GM18517 (cell line): ENCODE results near the gene RELA.
A peak's percentile ranks its signal among the peaks of the same experiment; 100 is the strongest.
"Not testable (repeated sequence)": the region's sequence is repeated elsewhere in the genome, so short reads cannot be mapped to it uniquely, and the experiment has no call there.

Experiments
- ATAC-seq: cut with Tn5 transposase; IDR thresholded peaks from one replicate; pipeline ENCODE4 v1.9.1; 2021; ENCODE audit warnings: mild to moderate bottlenecking, moderate library complexity; ENCODE audit not compliant: unreplicated experiment

Gene RELA

DNA sequence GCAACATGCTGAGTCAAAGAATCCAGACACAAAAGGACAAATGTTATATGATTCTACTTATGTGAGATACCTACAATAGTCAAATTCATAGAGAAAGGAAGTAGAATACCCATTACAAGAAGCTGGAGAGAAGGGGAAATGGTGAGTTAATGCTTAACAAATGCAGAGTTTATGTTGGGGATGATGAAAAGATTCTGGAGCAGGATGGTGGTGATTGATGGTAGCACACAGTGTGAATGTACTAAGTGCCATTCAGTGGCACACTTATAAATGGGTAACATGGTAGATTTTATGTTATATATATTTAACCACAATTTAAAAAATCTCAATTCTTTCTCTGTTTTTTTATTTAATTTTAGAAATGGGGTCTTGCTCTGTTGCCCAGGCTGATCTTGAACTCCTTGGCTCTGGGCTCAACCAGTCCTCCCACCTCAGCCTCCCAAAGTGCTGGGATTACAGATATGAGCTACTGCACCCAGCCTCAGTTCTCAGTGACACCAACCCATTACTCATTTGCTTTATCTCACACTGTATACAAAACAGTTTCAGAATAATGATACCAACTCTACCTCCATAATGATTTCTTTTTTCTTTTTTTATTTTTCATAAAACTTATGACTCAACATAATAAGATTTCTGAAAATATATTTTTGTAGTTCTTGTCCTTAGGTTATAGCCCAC lies 9.6 kb upstream of the RELA start:
- no peak for ATAC-seq

DNA sequence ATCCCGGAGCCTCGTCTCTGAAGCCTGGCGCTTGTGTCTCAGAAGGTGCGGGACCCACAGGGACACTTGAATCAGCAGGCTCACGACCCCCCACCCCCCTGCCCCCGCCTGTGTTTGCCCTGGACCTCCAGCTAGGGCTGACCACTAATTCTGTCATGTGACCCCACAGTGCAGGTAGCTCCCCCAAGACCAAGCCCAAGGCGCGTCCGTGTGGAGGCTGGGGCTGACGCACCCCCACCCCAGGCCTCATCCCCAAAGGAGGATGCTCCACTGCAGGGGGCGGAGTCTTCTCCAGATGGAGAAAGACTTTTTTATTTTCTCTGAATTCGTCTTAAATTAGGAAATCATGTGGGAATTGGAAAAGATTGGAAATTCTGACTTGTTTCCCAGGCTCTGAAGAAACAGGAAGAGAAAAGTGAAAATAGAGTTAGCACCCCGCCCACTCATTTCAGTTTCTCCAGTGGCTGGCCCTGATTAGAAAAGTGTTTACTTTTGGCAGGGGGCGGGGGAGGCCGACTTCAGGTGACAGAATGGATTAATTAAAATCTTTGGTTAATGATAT lies 1.0 kb upstream of the RELA start:
- ATAC-seq, result no peak

DNA sequence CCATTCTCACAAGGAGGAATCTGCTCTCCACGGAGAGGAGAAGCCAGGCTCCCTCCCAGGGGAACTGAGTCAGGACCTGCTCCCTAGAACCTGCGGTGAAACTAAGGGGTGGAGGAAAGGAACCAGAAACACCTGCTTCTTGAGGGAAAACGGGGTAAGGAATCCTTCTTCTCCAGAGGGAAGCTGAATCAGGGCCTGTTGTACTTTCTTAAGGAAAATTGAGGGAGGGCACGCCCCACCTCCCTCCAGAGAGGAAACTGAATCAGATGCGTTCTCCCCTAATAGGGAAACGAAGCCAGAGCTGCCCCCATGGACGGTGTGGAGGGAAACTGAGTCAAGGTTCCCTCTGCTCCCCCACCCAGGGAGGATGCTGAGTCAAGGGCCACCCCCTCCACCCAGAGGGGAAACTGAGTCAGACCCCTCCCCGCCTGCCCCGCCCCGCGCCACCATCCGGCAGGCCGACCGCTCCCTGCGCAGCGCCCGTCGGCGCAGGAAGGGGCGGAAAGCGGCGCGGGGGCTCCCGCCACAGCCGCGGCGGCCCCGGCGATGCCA lies 393 bp downstream of the RELA start:
- peak; percentile 15 for ATAC-seq

DNA sequence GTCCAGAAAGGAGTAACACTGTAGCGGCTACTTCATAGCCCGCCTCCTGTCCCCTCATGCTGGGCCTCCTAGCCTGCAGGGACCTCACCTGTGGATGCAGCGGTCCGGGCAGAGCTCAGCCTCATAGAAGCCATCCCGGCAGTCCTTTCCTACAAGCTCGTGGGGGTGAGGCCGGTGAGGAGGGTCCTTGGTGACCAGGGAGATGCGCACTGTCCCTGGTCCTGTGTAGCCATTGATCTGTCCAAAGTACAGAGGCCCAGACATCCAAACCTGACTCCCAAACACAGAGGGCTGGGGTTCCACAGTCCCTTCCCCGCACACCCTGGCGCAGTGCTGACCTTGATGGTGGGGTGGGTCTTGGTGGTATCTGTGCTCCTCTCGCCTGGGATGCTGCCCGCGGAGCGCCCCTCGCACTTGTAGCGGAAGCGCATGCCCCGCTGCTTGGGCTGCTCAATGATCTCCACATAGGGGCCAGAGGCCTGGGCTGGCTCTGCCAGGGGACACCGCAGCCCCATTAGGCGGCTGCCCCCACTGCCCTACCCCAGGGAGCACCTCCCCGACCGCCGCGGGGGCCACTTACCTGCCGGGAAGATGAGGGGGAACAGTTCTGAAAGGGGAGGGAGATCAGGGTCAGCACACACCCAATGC lies 993 bp downstream of the RELA start:
- ATAC-seq, result no peak

DNA sequence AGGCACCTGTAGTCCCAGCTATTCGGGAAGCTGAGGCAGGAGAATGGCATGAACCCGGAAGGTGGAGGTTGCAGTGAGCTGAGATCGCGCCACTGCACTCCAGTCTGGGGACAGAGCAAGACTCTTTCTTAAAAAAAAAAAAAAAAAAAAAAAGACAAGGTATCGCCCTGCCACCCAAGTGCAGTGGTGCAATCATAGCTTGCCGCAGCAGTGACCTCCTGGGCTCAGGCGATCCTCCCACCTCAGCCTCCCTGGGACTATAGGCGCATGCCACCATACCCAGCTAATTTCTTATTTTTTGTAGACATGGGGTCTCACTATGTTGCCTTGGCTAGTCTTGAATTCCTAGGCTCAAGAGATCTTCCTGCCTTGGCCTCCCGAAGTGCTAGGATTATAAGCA lies 1.8 kb downstream of the RELA start:
- not testable (repeated sequence) for ATAC-seq

DNA sequence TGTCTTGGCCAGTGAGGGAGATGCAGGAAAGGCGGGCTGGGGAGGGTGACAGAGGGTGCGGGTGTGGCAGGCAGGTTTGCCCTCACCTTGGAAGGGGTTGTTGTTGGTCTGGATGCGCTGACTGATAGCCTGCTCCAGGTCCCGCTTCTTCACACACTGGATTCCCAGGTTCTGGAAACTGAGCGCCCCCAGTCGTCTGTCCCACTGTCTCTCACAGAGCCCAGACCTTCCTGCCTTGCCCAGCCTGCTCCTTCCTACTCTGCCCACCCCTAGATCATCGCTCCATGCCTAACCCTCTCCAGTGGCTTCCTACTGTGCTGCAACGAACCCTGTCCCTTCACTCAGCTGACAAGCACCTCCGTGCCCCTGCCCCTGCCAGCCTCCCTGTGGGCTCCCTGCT lies 2.7 kb downstream of the RELA start:
- ATAC-seq, result no peak

DNA sequence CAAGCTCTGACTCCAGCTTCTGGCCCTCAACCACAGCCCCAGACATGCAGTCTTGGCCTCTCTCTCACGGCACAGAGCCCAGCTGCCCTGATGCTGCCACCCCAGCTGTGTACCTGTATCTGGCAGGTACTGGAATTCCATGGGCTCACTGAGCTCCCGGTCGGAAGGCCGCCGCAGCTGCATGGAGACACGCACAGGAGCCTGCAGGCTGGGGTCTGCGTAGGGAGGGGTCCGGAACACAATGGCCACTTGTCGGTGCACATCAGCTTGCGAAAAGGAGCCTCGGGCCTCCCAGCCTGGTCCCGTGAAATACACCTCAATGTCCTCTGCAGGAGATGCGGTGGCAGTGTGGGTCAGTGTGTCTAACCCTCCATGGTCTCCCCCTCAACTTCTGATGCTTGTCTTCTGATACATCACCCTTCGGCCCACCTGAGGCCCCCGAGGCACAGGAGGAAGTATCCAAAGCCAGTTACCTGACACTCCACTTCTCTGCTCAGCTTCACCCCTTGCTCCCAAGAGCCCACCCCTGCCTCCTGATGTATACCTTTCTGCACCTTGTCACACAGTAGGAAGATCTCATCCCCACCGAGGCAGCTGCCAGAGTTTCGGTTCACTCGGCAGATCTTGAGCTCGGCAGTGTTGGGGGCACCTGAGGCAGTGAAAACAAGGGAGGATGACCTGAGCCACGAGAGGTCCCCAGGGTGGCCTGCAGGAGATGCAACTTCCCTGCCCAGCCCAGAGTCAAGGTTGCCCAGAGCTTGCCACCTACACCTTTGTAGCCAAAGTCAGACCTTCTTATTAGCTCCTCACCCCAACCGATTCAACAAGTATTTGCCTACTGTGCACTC lies 4.3 kb downstream of the RELA start:
- no peak for ATAC-seq

DNA sequence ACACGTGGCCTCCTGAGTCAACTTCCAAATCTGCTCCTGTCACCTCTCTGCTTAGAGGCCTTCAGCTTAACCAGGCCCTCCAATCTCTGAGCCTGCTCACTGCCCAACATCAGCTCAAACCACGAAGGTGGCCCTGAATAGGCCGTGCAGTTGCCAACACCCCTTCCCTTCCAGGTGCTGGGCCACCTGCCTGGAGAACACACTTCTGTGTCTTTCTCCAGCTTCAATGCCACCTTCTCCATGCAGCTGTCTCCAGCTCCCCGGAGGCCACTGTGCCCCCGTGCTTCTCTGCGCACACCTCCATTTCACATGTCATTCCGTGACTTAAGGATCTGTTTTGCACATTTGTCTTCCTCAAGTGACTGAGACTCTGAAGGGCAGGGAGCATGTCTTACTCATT lies 5.3 kb downstream of the RELA start:
- ATAC-seq, result no peak

DNA sequence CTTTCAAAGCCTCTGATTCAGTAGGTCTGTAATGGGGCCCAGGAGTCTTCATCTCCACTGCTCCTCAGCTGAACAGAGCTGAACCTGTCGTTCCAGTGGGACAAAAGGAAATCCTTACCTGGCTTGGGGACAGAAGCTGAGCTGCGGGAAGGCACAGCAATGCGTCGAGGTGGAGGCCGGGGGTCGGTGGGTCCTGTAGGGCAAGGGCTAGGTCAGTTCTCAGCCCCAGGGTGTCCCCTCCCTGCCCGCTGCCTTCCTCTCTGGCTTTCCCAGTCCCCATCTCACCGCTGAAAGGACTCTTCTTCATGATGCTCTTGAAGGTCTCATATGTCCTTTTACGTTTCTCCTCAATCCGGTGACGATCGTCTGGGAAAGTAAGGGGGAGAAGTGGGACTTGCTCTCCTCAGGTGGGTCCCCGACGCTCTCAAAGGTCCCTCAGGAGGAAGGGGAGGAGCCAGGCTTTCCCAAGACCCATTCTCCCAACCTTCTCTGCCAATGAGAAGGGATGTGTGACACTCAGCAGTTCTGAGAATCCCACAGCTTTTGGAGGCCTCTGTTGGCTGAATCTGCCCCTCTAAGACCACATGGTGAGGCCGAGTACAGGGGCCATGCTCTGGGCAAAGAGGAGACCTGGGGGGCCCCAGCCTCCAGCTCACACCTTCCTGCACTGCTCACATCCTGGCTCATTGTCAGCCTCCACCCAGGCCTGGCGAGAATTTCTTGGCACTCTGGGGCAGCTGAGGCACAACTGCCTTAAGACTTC lies 7.0 kb downstream of the RELA start:
- no peak for ATAC-seq

DNA sequence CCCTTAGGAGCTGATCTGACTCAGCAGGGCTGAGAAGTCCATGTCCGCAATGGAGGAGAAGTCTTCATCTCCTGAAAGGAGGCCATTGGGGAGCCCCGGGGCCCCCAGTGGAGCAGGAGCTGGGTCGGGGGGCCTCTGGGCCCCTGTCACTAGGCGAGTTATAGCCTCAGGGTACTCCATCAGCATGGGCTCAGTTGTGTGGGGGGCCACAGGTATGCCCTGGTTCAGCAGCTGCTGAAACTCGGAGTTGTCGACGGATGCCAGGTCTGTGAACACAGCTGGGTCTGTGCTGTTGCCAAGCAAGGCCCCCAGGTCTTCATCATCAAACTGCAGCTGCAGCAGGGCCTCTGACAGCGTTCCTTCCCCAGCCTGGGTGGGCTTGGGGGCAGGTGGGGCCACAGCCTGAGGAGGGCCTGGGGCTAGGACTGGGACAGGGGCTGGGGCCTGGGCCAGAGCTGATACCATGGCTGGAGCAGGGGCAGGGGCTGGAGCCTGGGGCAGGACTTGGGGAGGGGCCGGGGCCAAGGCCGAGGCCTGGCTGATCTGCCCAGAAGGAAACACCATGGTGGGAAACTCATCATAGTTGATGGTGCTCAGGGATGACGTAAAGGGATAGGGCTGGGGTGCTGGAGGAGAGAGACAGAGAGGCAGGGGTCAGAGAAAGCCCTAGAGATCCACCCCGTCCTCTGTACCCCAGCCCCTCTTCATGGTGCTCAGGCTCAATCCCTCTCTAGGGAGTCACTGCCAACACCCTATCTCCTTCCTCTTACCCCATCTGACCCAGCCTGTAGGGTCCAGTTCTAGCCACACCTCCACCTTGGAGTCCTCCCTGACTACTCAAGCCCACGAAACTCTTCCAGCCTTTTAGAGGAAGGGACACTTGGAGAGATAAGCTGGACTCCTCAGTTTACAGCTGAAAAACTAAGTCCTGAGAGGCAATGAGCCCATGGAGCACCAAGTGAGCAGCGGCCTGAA lies 8.1 kb downstream of the RELA start:
- ATAC-seq, result no peak

DNA sequence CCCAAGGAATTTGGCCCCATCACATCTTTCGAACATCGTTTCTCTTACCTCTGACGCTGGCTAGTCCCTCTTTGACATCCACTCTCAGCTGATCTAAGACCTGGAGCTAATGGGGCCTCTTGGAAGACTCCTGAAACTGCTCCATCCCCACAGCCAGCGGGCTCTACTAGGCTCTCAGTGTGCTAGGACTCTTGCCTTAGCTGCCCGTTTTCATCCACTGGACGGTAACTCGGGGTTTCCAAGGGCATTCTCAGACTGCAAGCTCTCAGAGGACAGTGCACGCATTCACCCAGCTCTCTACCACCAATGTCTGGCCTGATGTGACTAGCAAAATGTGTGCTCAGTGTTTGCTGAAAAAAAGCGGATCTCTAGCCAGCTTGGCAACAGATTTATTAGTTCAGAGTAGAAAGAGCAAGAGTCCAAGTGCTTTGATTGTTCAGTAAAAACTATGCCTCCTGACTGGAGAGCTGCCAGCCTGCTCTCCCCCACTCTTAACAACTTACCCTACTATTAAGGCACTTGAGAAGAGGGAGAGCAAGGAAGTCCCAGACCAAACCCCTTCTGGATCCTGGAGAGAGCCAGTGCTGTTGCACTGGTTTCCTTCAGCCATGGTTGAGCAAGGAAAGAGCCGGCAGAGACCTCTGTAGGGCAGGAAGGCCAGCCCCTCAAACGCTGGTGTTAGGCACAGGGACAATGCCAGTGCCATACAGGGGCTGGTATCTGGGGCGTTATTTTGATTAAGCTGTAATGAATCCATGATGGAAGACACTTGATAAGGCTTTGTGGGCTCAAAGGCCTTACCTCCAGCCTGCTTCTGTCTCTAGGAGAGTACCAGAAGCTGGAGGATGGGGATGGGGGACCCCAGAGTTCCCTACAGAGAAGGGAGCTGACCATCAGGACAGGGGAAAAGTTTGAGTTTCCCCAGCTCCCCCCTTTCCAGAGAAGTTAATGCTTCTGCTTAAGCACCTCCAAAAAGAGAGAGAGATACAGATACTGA lies 9.2 kb downstream of the RELA start:
- no peak for ATAC-seq

DNA sequence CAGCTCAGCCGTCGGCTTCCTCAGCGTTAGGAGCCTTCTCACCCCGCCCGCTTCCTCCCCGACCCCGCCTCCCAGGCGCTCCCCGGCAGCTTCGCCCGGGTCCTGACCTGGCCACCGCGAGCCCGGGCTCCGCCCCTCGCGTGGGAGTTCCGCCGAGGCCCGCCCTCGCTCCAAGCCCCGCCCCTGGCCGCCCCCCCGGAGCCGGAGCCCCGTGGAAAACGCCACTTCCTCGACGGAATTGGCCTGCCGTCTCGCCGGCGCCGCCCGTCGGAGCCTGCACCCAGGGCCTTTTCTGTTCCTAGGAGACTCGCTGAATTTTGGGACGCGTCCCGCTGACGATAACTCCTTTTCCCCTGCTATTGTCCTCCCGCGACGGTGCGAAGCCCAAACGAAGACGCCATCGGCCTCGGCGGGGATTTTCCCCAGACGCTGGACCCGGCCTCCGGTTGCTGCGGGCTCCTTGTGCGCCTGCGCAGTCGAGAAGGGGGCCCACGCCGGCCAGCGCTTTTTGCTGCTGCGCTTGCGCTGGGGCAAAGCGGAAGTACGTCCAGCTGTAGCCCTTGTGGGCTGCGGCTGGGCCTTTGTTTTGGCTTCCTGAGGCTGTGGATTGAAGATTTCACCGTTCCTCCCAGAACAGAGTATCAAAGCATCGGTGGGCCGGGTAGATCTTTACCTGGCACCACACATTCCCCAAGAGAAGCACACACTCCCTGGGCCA lies 10.0 kb downstream of the RELA start:
- peak; percentile 61 for ATAC-seq

DNA sequence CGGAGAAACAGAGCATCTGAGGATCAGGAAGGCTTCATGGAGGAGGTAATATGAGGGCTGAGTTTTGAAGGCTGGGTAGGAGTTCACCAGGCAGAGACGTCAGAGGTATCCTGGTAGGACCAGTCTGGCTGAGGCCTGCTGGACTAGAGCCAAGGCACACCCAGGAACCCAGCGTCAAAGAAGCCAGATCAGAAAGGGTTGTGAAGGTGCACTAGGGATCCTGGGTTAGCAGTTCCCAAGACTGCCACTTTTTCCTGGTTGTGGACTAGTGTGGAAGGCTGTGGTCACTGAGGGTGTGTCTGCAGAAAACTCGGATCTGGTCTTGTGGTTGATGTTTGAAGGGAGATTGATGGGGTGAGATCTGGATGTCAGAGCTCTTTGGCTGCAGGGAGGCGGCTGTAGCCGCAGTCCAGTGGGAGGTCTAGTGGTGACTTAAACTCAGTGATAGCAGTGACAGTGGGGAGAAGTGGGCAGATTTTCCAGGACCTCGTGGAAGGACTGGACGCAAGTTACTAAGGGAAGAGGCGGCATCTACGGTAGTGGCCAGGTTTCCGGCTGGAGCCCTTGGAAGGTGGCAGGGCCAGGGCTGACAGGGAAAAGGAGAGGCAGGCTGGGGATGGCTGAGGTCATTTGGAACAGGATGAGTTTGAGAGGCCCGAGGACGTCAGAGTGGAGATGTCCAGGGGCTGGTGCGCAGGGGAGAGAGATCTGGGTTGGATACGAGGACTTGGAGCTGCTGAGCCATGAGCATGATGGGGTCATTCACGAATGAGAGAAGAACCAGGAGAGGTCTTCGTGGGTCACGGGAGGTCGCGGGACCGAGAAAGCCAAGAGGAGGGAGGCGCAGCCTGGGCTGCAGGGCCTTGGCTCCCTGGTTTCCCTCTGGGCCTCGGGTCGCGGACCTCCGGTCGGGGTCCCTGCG lies 10.9 kb downstream of the RELA start:
- ATAC-seq, result peak; percentile 17

DNA sequence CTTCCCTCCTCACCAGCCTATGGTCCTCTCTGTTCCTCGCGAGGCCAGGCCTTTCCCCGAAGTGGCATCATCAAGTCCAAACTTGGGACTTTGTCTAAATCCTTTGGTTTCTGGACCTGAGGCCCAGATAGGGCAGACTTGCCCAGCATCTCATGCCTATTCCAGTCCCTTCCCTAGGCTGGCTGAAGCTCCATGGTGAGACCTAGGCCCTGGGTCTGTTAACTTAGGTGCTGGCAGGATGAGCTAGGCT lies 11.5 kb downstream of the RELA start:
- no peak for ATAC-seq

DNA sequence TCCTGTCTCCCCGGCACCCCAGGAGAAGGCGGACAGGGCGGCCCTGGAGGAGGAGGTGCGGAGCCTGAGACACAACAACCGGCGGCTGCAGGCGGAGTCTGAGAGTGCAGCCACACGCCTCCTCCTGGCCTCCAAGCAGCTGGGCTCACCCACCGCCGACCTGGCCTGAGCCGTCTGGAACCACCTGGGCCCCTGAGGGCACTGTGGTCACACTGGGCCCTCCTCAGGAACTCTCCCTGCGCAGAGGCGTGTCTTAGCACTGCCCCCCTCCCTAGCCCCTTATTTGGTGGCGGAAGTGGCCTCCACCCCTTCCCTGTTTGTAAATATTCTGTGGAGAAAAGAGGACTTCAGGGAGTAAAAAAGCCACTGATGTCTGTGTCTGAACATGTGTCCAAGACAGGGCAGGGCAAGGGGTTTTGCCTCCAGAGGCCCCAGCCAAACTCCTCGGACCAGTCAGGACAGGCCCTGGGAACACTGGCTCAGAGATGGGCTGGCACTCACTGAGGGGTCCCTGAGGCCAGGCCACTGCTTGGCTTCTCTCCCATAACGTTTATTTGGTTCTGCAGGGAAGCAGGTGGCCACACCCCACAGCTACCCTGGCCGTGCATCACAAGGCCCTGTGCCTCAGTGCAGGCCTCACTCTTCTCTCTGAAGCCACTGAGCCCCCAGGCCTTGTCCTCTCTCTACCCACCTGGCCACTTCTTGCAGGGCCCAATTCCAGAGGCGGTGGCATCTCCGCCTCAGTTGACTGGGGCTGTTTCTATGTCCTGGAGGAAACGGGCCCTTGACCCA lies 12.0 kb downstream of the RELA start:
- ATAC-seq, result no peak
